Smooth muscle cell of the umbilical artery (primary cell): Measurements from ENCODE around the gene C8A. TPM values are rescaled to one million over a fixed set of nuclear protein-coding genes. Genes with fewer than 3 reads are reported as not detected.

Experiments used
- total RNA-seq: library from RNA; depleted of rRNA; stranded (reverse); fragments of >200 nt; gene quantifications from 2 replicates; pipeline ENCODE4 v1.2.3, GENCODE V29; 2014

C8A gene
- total RNA-seq: under 0.01 TPM in 1 of 2 replicates, not detected in the other

GRCh38 chr1:56854521-56855099 is at the start of gene C8A:
Gene C8A, plus strand, starts transcription at chr1:56854797. Its CDS starts 105 bp downstream, at chr1:56854902.

GRCh38 chr1:56819387-56819899 is 35.2 kb upstream of the C8A start, which contains the start of gene FYB2:
Gene FYB2, minus strand, starts transcription at chr1:56819404. Its CDS starts 114 bp downstream, at chr1:56819290.

GRCh38 chr1:56965916-56966697 is 111.5 kb downstream of the C8A start, which contains the start of gene C8B:
Gene C8B, minus strand, starts transcription at chr1:56966015. Its CDS starts 67 bp downstream, at chr1:56965948.

Other genes starting within 250 kb of the C8A start
- gene PRKAA2, start 209.5 kb upstream of the C8A start, total RNA-seq: 0.89 and 1.9 TPM in 2 replicates
- gene FYB2, start 35.4 kb upstream of the C8A start, total RNA-seq: not detected in 2 replicates
- under 0.01 TPM in 1 of 2 replicates, not detected in the other for gene C8B, start 111.2 kb downstream of the C8A start, total RNA-seq